B cell (primary cell): ENCODE results near the gene RNF207.

ENCODE experiments used
- CTCF ChIP-seq: fragments of 200-600 bp; IDR thresholded peaks from one replicate; pipeline ENCODE4 v1.8.0; 2022; ENCODE audit warnings: antibody characterized with exemption, mild to moderate bottlenecking
- EZH2 ChIP-seq: IDR thresholded peaks from 2 replicates; pipeline ENCODE4 v1.6.1; 2012; ENCODE audit warnings: borderline replicate concordance, low read depth, mild to moderate bottlenecking, moderate library complexity, low read length; ENCODE audit not compliant: insufficient read depth, poor library complexity, severe bottlenecking

- TF ChIP-seq CTCF (no peak), EZH2 (no peak)
Measured at GRCh38 chr1:6211731-6212130, 5.8 kb downstream of the RNF207 start.
